HL-60 (cell line): ENCODE data around the gene TLR10.

Experiments used
- DNase-seq, 2 experiments: peaks; one replicate each; pipeline ENCODE4 v3.0.0-alpha.2; 2010 to 2020; ENCODE audit warnings: low read depth in 1 of 2, low spot score in 1 of 2
- H3K27ac ChIP-seq: fragments of 250-450 bp; sonication (Bioruptor Pico); replicated peaks from 2 replicates; pipeline ENCODE4 v1.5.1; 2020; ENCODE audit warnings: mild to moderate bottlenecking, moderate library complexity
- H3K27me3 ChIP-seq: fragments of 250-450 bp; sonication (Bioruptor Pico); 2 replicates; pipeline ENCODE4 v1.5.1; 2021; ENCODE audit warnings: mild to moderate bottlenecking, moderate library complexity; ENCODE audit not compliant: insufficient read depth, poor library complexity, severe bottlenecking
- H3K4me3 ChIP-seq: replicated peaks from 2 replicates; pipeline ENCODE4 v1.5.1; 2011; ENCODE audit warnings: mild to moderate bottlenecking, control low read depth, low read length; ENCODE audit not compliant: insufficient read depth
- GABPA ChIP-seq: IDR thresholded peaks from 2 replicates; pipeline ENCODE4 v1.6.1; 2012; ENCODE audit warnings: low read depth
- POLR2AphosphoS5 ChIP-seq: IDR thresholded peaks from 2 replicates; pipeline ENCODE4 v1.6.1; 2012; ENCODE audit warnings: low read depth
- SPI1 ChIP-seq: IDR thresholded peaks from 2 replicates; pipeline ENCODE4 v1.6.1; 2012; ENCODE audit warnings: low read depth, mild to moderate bottlenecking, borderline replicate concordance
- TF ChIP-seq, protein P1 (sequence below): IDR thresholded peaks from one replicate; pipeline ENCODE4 v1.5.1; 2011; ENCODE audit warnings: low read length, control low read depth, inconsistent platforms; ENCODE audit not compliant: insufficient read depth
- TF ChIP-seq, protein P2 (sequence below): IDR thresholded peaks from 2 replicates; pipeline ENCODE4 v1.6.1; 2012; ENCODE audit warnings: low read depth; ENCODE audit not compliant: insufficient replicate concordance

The TLR10 gene

GRCh38 chr4:38805530-38806145, 22.8 kb upstream of the TLR10 start:
- Histone ChIP-seq H3K4me3 (no peak overlapping the region), H3K27ac (peak overlapping the region; percentile 77), H3K27me3 (no peaks in the 10 kb centered on the region)
- TF ChIP-seq, protein P1, sequence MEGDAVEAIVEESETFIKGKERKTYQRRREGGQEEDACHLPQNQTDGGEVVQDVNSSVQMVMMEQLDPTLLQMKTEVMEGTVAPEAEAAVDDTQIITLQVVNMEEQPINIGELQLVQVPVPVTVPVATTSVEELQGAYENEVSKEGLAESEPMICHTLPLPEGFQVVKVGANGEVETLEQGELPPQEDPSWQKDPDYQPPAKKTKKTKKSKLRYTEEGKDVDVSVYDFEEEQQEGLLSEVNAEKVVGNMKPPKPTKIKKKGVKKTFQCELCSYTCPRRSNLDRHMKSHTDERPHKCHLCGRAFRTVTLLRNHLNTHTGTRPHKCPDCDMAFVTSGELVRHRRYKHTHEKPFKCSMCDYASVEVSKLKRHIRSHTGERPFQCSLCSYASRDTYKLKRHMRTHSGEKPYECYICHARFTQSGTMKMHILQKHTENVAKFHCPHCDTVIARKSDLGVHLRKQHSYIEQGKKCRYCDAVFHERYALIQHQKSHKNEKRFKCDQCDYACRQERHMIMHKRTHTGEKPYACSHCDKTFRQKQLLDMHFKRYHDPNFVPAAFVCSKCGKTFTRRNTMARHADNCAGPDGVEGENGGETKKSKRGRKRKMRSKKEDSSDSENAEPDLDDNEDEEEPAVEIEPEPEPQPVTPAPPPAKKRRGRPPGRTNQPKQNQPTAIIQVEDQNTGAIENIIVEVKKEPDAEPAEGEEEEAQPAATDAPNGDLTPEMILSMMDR: no peak
- TF ChIP-seq GABPA: peak; percentile 60
- TF ChIP-seq POLR2AphosphoS5: no peak; the same call in 1 of the 2 replicates
- TF ChIP-seq, protein P2, sequence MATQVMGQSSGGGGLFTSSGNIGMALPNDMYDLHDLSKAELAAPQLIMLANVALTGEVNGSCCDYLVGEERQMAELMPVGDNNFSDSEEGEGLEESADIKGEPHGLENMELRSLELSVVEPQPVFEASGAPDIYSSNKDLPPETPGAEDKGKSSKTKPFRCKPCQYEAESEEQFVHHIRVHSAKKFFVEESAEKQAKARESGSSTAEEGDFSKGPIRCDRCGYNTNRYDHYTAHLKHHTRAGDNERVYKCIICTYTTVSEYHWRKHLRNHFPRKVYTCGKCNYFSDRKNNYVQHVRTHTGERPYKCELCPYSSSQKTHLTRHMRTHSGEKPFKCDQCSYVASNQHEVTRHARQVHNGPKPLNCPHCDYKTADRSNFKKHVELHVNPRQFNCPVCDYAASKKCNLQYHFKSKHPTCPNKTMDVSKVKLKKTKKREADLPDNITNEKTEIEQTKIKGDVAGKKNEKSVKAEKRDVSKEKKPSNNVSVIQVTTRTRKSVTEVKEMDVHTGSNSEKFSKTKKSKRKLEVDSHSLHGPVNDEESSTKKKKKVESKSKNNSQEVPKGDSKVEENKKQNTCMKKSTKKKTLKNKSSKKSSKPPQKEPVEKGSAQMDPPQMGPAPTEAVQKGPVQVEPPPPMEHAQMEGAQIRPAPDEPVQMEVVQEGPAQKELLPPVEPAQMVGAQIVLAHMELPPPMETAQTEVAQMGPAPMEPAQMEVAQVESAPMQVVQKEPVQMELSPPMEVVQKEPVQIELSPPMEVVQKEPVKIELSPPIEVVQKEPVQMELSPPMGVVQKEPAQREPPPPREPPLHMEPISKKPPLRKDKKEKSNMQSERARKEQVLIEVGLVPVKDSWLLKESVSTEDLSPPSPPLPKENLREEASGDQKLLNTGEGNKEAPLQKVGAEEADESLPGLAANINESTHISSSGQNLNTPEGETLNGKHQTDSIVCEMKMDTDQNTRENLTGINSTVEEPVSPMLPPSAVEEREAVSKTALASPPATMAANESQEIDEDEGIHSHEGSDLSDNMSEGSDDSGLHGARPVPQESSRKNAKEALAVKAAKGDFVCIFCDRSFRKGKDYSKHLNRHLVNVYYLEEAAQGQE: no peak
- peak; percentile 66; the same call in 1 of the 2 replicates for TF ChIP-seq SPI1
- DNase-seq: peak; percentile 61 to 89

- TF ChIP-seq, protein P1: peak; percentile 35
- TF ChIP-seq GABPA (no peak; the same call in 1 of the 2 replicates), SPI1 (peak; percentile 72)
- peak within 1 kb of the TSS; percentile 77 for H3K27ac ChIP-seq
Observed at GRCh38 chr4:38804654-38805295, 22.0 kb upstream of the TLR10 start, which contains the start of gene TLR1. TSS of gene TLR1 (minus strand) at chr4:38804791. CDS start at chr4:38798831, 5,960 bp downstream.

DNA sequence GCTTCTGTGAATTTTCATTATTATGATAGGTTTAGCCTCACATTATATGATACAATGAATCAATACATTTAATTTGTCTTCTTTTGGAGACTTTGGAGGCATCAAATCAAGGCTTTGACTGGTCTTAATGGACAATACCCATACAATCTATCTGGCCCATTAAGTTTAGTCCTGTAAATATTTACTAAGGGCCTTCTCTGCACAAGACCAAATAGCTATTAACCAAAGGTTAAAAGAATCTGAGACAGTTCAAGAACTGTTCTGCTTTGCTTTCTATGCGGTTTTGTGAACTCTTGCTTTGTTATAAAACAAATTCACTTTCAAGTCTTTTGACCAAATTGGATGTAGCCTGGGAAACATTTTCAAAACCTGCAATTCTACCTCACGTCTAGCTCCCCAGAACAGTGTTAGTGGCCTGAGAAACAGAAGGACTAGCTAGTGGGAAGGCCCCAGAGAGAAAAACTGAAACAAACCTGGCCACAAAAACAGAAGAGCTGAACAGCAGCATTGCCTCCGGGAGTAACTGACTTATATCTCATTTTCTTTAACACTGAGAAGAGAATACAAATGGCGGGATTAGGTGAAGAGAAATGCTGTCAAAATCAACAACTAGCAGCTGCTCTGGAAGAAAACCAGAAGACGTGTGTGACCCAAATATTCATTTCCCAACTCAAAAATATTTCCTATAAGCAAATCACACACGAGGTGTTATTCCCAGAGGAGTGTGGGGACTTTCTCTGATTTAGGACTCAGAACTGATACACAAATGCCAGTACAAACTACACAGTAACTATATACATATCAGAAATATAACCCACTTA, 21.3 kb upstream of the TLR10 start:
- Histone ChIP-seq H3K27me3 (no peaks in the 10 kb centered on the region), H3K4me3 (peak overlapping the region; percentile 43), H3K27ac (peak overlapping the region; percentile 77)
- TF ChIP-seq GABPA (no peak), POLR2AphosphoS5 (no peak), SPI1 (no peak)
- TF ChIP-seq, protein P1: no peak
- TF ChIP-seq, protein P2: no peak
- DNase-seq: peak in 1 of 2 experiments; percentile 21

More at GRCh38 chr4:38804654-38805295, 22.0 kb upstream of the TLR10 start, which contains the start of gene TLR1:
- Histone ChIP-seq H3K4me3 (peak within 1 kb of the TSS; percentile 43), H3K27me3 (no peaks in the 10 kb centered on the region)
- DNase-seq: peak; percentile 38 to 54
